HG03439 (cell line): ENCODE results near the gene S100A10.

Source experiments
- ATAC-seq: cut with Tn5 transposase; IDR thresholded peaks from one replicate; pipeline ENCODE4 v1.9.1; 2021; ENCODE audit warnings: mild to moderate bottlenecking, moderate library complexity; ENCODE audit not compliant: unreplicated experiment

Gene S100A10

GRCh38 chr1:152013664-152014237 lies 20.1 kb upstream of the S100A10 start:
- ATAC-seq = no peak

DNA sequence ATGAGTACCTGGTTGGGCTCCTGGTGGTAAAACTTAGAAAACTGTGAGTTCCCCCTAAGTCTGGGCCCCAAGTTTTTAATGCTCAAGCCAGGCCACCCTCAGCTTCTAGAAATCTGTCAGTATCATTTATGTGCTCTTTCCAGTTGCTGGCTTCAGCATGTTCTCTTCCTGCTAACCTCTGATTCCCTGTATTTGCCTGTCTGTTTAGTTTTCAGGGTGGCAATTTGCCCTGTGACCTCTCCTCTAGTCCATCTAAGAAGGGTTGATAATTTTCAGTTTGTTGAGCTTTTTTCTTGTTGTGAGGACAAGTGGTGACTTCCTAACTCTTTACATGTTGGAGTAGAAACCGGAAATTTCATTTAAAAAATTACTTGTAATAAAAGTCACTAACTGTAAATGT lies 16.0 kb upstream of the S100A10 start:
- no peak for ATAC-seq

DNA sequence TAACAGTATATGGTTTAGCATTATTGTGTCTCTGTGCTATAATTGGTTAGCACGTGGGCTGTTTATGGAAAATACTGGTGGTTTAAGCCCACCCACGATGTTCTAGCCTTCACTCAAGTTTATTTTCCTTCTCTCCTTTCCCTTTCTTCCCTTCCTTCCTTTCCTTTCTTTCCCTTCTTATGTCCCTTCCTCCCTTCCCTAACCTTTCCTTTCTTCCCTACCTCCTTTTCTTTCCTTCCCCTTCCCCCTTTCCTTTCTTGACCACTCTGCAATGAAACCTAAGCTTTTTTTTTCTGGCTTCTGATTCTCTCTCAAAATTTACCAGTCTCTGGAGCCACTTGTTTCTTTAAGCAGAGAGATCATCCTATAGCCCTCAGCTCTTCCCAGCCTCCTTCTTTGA lies 13.4 kb upstream of the S100A10 start:
- no peak for ATAC-seq

DNA sequence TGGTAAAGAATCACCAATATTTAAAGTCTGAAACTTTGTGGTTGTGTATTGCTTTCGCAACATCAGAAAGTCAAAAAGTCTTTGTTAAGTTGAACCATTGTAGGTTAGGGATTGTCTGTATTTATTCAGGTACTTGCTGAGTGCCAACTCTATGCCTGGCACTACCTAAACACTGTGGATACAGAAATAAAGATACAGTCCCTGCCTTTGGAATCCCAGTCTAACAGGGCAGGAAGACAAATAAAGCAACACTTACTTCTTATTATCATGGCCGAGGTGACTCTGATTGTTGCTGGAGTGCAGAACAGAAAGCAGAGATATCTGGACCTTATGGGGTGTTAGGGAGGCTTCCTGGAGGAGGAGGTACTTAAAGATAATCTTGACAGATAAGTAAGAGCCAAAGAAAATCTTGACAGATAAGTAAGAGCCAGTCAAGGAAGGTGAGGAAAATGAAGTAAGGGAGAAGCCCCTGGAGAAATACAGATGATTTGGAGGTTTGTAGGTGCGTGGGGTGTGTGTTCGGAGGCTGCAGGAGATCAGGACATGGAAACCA lies 11.8 kb upstream of the S100A10 start:
- ATAC-seq = no peak

- ATAC-seq = no peak
Measured at GRCh38 chr1:152003846-152004442, 10.3 kb upstream of the S100A10 start.

GRCh38 chr1:152002960-152003359 lies 9.3 kb upstream of the S100A10 start:
- no peak for ATAC-seq

DNA sequence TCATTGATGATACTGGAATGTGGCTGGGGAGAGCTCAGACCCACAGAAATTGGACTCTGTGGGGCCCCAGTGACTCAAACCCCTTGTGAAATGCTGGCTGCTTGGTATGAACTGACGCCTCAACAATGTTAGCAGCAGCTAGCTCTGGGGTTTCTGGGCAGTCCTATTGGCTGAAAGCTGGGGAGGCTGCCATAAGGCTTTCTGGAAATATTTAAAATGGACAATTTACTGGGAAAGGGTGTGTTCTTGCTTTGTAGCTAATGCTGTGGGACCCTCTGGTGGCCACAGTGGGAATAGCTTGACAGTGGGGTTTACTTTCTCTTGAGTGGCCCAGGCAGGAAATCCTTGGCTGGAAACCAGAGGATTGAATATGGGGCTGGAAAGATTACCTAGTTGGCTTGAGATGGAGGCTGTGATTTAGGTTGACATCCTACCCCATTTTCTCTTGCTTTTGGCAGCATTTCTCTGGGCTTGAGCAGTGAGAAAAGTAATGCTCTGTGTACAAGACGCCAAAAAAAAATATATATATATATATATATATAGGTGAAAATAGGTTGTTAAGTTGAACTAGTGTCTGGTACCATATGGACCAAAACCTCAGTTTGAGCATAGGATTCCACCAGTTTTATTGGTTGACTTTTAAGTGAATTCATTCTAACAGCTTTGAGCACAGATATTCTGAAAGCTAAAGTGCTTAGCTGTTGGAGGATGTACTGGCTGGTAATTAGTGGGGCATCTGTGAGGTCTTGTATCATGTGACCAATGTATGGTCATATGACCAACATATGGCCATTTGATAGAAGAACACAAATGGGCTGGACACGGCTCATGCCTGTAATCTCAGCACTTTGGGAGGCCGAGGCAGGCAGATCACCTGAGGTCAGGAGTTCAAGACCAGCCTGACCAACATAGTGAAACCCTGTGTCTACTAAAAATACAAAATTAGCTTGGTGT lies 8.2 kb upstream of the S100A10 start:
- no peak for ATAC-seq

GRCh38 chr1:152000964-152001630 lies 7.4 kb upstream of the S100A10 start:
- ATAC-seq = no peak

DNA sequence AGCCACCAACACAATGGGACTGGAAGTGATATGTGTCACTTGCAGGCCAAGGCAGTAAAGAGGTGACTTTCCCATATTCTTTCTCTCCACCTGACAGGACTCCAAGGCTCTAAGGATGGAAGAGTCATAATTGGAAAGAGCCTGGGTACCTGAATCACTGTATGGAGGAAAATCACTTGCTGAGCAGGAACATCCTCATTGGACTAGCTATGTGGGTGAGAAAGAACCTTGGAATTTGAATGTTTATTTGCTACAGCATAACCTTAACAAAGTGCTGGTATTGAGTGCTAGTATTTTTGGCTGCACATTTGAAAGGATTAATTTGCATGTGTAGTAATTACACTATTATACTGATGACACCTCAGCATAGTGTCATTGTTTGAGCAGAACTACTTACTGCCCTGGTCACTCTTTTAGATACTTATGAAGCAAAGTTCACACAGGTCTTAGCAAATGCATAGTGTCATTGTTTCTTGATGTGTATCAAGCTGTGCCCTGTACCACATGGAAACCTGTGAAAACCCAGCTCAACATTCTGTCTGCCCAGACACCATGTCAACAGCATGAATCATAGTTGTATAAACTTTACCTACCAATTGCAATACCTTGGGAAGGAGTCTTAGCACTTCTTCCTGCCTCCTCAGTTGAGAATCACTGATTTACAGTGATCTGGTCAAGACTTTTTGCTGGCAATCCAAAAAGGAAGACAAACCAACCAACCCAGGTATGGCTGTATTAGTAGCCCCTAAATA lies 5.1 kb upstream of the S100A10 start:
- no peak for ATAC-seq

- no peak for ATAC-seq
Measured at GRCh38 chr1:151997284-151997570, 3.6 kb upstream of the S100A10 start.

DNA sequence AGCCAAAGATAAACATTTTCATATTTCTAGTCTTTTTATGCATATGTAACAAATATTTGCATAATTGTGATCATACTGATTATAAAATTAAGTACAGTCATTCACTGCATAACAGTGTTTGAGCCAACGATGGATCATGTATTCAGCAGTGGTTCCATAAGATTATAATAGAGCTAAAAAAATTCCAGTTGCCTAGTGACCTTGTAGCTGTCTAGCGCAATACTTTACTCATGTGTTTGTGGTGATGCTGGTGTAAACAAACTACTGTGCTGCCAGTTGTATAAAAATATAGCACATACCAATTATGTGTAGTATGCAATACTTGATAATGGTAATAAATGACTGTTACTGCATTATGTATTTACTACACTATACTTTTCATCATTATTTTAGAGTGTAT lies 2.1 kb upstream of the S100A10 start:
- no peak for ATAC-seq

- no peak for ATAC-seq
Measured at GRCh38 chr1:151994956-151995355, 1.3 kb upstream of the S100A10 start.

- ATAC-seq = no peak
Measured at GRCh38 chr1:151993084-151993733, 450 bp downstream of the S100A10 start.

GRCh38 chr1:151992303-151993083 lies 1.2 kb downstream of the S100A10 start:
- ATAC-seq = no peak

- ATAC-seq = no peak
Measured at GRCh38 chr1:151991663-151992302, 1.9 kb downstream of the S100A10 start.

- ATAC-seq = no peak
Measured at GRCh38 chr1:151990856-151991198, 2.8 kb downstream of the S100A10 start.

DNA sequence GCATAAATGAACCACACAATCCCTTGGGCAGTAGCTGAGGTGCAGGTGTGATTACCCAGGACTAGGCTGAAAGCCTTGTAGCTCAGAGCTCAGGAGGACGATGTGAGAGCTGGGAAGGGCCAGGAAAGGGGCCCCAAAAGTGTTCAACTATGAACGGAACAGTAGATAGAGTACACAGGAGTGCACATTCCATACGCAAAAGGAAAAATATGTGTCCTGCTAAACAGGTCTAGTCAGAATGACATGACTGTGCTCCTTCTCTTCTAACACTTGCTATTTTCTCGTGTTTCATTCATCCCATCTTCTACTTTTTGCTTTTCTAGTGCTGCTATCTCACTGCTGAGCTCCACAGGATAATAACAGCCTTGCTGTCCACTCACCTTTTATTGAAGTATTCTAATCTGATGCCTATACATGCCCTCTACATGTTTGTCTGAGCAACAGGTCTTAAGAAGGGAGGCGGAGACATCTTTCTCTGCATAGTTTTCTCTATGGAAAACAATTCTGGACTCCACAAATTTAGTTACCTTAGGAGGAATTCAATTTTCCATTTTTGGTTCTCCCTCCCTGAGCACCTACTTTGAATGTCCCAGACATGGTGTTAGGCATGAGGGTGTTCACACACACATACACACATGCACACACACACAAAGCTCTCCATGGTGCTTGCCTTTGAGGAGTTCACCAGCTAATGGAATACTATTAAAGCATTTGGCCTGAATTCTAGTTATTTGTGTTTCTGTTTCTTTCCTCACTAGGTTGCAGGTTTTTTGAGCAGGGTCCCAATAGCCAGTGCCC lies 3.4 kb downstream of the S100A10 start:
- no peak for ATAC-seq

- ATAC-seq = no peak
Measured at GRCh38 chr1:151989211-151989862, 4.3 kb downstream of the S100A10 start.
